IMR-90 (cell line): ENCODE measurements around the gene DNAJB8. TPM values are rescaled to one million over a fixed set of nuclear protein-coding genes. Genes with fewer than 3 reads are reported as not detected.

Experiments
- ATAC-seq: fragments of 200-7000 bp; cut with Tn5 transposase; 2 replicates; pipeline ENCODE4 v1.9.1; 2020; ENCODE audit warnings: low read depth, mild to moderate bottlenecking, moderate library complexity
- BruUV-seq: library from RNA; stranded (reverse); fragments of 400-500 nt; replicated peaks from 2 replicates; lab custom pipeline; 2021; lab: Mats Ljungman, UMichigan
- CTCF ChIA-PET: fragments of 300-600 bp; formaldehyde crosslinking; extraction: SDS; loops from one replicate; lab custom pipeline; 2021; ENCODE audit warnings: antibody characterized with exemption; lab: Yijun Ruan, JAX
- POLR2A ChIA-PET: fragments of 300-600 bp; sonication (Branson Sonifier 250); formaldehyde crosslinking; loops from one replicate; lab custom pipeline; 2022; ENCODE audit warnings: antibody characterized with exemption; ENCODE audit not compliant: unreplicated experiment; lab: Charles Lee
- DNase-seq: peaks from one replicate; pipeline ENCODE4 v3.0.0; 2013
- H2AFZ ChIP-seq: replicated peaks from 2 replicates; pipeline ENCODE3; 2013; ENCODE audit warnings: low read length, mild to moderate bottlenecking; ENCODE audit not compliant: poor library complexity
- H2AK5ac ChIP-seq: 2 replicates; pipeline ENCODE4 v1.6.1; 2013; ENCODE audit warnings: low read depth, low read length, inconsistent platforms
- H2AK9ac ChIP-seq: replicated peaks from 2 replicates; pipeline ENCODE3; 2013; ENCODE audit warnings: mild to moderate bottlenecking, low read depth, low read length, moderate library complexity; ENCODE audit not compliant: poor library complexity
- H2BK120ac ChIP-seq: 2 replicates; pipeline ENCODE4 v1.6.1; 2013; ENCODE audit warnings: low read depth, low read length, inconsistent platforms
- H2BK15ac ChIP-seq: 3 replicates; pipeline ENCODE4 v1.6.1; 2013; ENCODE audit warnings: low read depth, low read length, inconsistent platforms
- H2BK20ac ChIP-seq: 2 replicates; pipeline ENCODE4 v1.6.1; 2013; ENCODE audit warnings: low read depth, mild to moderate bottlenecking, inconsistent platforms, low read length, moderate library complexity
- H2BK5ac ChIP-seq: 2 replicates; pipeline ENCODE4 v1.6.1; 2013; ENCODE audit warnings: mild to moderate bottlenecking, low read depth, low read length, inconsistent platforms; ENCODE audit not compliant: poor library complexity, severe bottlenecking
- H3K14ac ChIP-seq: replicated peaks from 2 replicates; pipeline ENCODE4 v1.6.1; 2013; ENCODE audit warnings: low read depth, low read length, inconsistent platforms
- H3K18ac ChIP-seq: 2 replicates; pipeline ENCODE4 v1.6.1; 2013; ENCODE audit warnings: low read depth, low read length, control low read depth
- H3K23ac ChIP-seq: 2 replicates; pipeline ENCODE4 v1.6.1; 2013; ENCODE audit warnings: low read depth, low read length, inconsistent platforms
- H3K27ac ChIP-seq: 2 replicates; pipeline ENCODE4 v1.5.1; 2013; ENCODE audit warnings: mild to moderate bottlenecking, control low read depth, low read length; ENCODE audit not compliant: insufficient read depth
- H3K27me3 ChIP-seq: 2 replicates; pipeline ENCODE4 v1.6.1; 2013; ENCODE audit warnings: low read length; ENCODE audit not compliant: control insufficient read depth, insufficient read depth
- H3K36me3 ChIP-seq: 2 replicates; pipeline ENCODE4 v1.6.1; 2013; ENCODE audit warnings: low read length, mixed read lengths; ENCODE audit not compliant: control insufficient read depth, insufficient read depth
- H3K4ac ChIP-seq: 2 replicates; pipeline ENCODE4 v1.6.1; 2013; ENCODE audit warnings: low read depth, low read length, inconsistent platforms
- H3K4me1 ChIP-seq: 2 replicates; pipeline ENCODE4 v1.6.1; 2013; ENCODE audit warnings: low read length, mixed read lengths; ENCODE audit not compliant: control insufficient read depth, insufficient read depth
- H3K4me2 ChIP-seq: 2 replicates; pipeline ENCODE4 v1.6.1; 2013; ENCODE audit warnings: low read depth, mild to moderate bottlenecking, control low read depth, low read length, moderate library complexity
- H3K4me3 ChIP-seq: 2 replicates; pipeline ENCODE4 v1.5.1; 2013; ENCODE audit warnings: low read depth, mild to moderate bottlenecking, control low read depth, low read length, moderate library complexity; ENCODE audit not compliant: insufficient read depth
- H3K56ac ChIP-seq: 2 replicates; pipeline ENCODE4 v1.6.1; 2013; ENCODE audit warnings: low read length, inconsistent platforms; ENCODE audit not compliant: insufficient read depth; ENCODE audit errors: extremely low read depth
- H3K79me1 ChIP-seq, 2 experiments: 2 replicates each; pipeline ENCODE4 v1.6.1; 2013; ENCODE audit warnings: low read length in 2 of 2, inconsistent platforms in 1 of 2, low read depth in 1 of 2
- H3K9ac ChIP-seq: 2 replicates; pipeline ENCODE4 v1.6.1; 2013; ENCODE audit warnings: low read depth, low read length, control low read depth
- H3K9me1 ChIP-seq: 2 replicates; pipeline ENCODE4 v1.6.1; 2013; ENCODE audit warnings: low read length, inconsistent platforms; ENCODE audit not compliant: insufficient read depth
- H3K9me3 ChIP-seq: 2 replicates; pipeline ENCODE4 v1.6.1; 2013; ENCODE audit warnings: low read length; ENCODE audit not compliant: control insufficient read depth, insufficient read depth
- H4K20me1 ChIP-seq: 2 replicates; pipeline ENCODE4 v1.6.1; 2013; ENCODE audit warnings: low read length, inconsistent platforms; ENCODE audit not compliant: insufficient read depth
- H4K5ac ChIP-seq: 2 replicates; pipeline ENCODE4 v1.6.1; 2013; ENCODE audit warnings: mild to moderate bottlenecking, low read depth, low read length, control low read depth
- H4K8ac ChIP-seq, 2 experiments: 2 replicates each; pipeline ENCODE4 v1.6.1; 2013; ENCODE audit warnings: low read depth in 2 of 2, low read length in 2 of 2, control low read depth in 1 of 2, inconsistent platforms in 1 of 2
- H4K91ac ChIP-seq: 2 replicates; pipeline ENCODE4 v1.6.1; 2013; ENCODE audit warnings: low read depth, low read length, inconsistent platforms; ENCODE audit not compliant: insufficient read depth
- whole genome bisulfite sequencing, 2 experiments: methylation state at CpG; one replicate each; pipeline versions ENCODE4 v1.1.5 to v1.1.7; 2013; ENCODE audit warnings: missing lambda C conversion rate in 2 of 2; ENCODE audit not compliant: insufficient read length in 1 of 2; ENCODE audit errors: extremely low coverage in 2 of 2; 5-methylcytosine and 5-hydroxymethylcytosine counted together
- dilution Hi-C: fragments of 300-500 bp; cut with HindIII; formaldehyde crosslinking; loops from one replicate; pipeline ENCODE4 v1.14.3; 2018; ENCODE audit warnings: low sequenced_read_pairs; ENCODE audit not compliant: unreplicated experiment
- in situ Hi-C: fragments of 300-500 bp; cut with MboI; formaldehyde crosslinking; loops from 3 replicates; pipeline ENCODE4 v1.14.3; 2019; ENCODE audit warnings: low sequenced_read_pairs, inconsistent platforms, mixed read lengths
- intact Hi-C: fragments of 100-400 bp; cut with micrococcal nuclease; formaldehyde crosslinking; loops from 2 replicates; pipeline ENCODE4 v1.10.0; 2022
- polyA plus RNA-seq, 3 experiments: library from polyadenylated mRNA; depleted of rRNA; stranded (reverse); fragments of >200 nt; gene quantifications; 2 replicates each; pipeline ENCODE4 v1.2.3, GENCODE V29; 2012; ENCODE audit warnings: low replicate concordance in 1 of 3
- total RNA-seq: library from RNA; depleted of rRNA; stranded (reverse); fragments of >200 nt; gene quantifications from 2 replicates; pipeline ENCODE4 v1.2.3, GENCODE V29; 2012
- TF ChIP-seq, protein P1 (sequence below): fragments of 150-350 bp; IDR thresholded peaks from 2 replicates; pipeline ENCODE4 v1.6.1; 2016; ENCODE audit warnings: low read depth, mild to moderate bottlenecking, low read length, moderate library complexity, borderline replicate concordance

The DNAJB8 gene
- total and polyA plus RNA-seq, 2 of the 4 experiments (the other 2 are of a cell fraction): not detected

GRCh38 chr3:128471720-128472119 lies 5.0 kb upstream of the DNAJB8 start:
- no peak overlapping the region for H2BK15ac ChIP-seq
- TF ChIP-seq, protein P1, sequence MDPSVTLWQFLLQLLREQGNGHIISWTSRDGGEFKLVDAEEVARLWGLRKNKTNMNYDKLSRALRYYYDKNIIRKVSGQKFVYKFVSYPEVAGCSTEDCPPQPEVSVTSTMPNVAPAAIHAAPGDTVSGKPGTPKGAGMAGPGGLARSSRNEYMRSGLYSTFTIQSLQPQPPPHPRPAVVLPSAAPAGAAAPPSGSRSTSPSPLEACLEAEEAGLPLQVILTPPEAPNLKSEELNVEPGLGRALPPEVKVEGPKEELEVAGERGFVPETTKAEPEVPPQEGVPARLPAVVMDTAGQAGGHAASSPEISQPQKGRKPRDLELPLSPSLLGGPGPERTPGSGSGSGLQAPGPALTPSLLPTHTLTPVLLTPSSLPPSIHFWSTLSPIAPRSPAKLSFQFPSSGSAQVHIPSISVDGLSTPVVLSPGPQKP: no peak
- no TSS peak for BruUV-seq
- intact Hi-C loops (no loop called here), in situ Hi-C loops (no loop called here), dilution Hi-C loops (no loop called here)
- no peaks in the 10 kb centered on the region for H3K79me1 ChIP-seq
- H3K56ac ChIP-seq: no peak overlapping the region
- no peak overlapping the region for H2BK5ac ChIP-seq
- no peaks in the 10 kb centered on the region for H3K4me1 ChIP-seq
- H4K8ac ChIP-seq: no peak overlapping the region
- ChIA-PET POLR2A (no interaction called here), CTCF (no interaction called here)
- no peak overlapping the region for H3K4me3 ChIP-seq
- H4K91ac ChIP-seq: no peak overlapping the region
- H3K4me2 ChIP-seq: no peak overlapping the region
- no peak overlapping the region for H3K23ac ChIP-seq
- H3K18ac ChIP-seq: no peak overlapping the region
- no peak overlapping the region for H3K27ac ChIP-seq
- no peak overlapping the region for H4K5ac ChIP-seq
- H2AK9ac ChIP-seq: no peak overlapping the region
- H3K4ac ChIP-seq: no peak overlapping the region
- DNase-seq (no peak), ATAC-seq (no peak)
- H2BK20ac ChIP-seq: no peak overlapping the region
- no peak overlapping the region for H3K14ac ChIP-seq
- H4K20me1 ChIP-seq: no peaks in the 10 kb centered on the region
- no peak overlapping the region for H2AFZ ChIP-seq
- H3K9me3 ChIP-seq: peaks cover 8% of the 10 kb centered on the region
- H3K9me1 ChIP-seq: peaks cover 8% of the 10 kb centered on the region
- 50% methylated on average over 3 of the region's 3 CpGs; no CpG with 5 or more reads in 1 of the 2 experiments for WGBS, 2 experiments
- H2AK5ac ChIP-seq: no peak overlapping the region
- H3K27me3 ChIP-seq: peaks cover 84% of the 10 kb centered on the region
- no peak overlapping the region for H3K9ac ChIP-seq
- H2BK120ac ChIP-seq: no peak overlapping the region
- no peaks in the 10 kb centered on the region for H3K36me3 ChIP-seq
